ENCODE measurements around the gene SIAH1. TPM values are rescaled to one million over a fixed set of nuclear protein-coding genes. Genes with fewer than 3 reads are reported as not detected.
"Not testable (repeated sequence)": the region's sequence is repeated elsewhere in the genome, so short reads cannot be mapped to it uniquely, and the experiment has no call there.

Gene SIAH1
- total and polyA plus RNA-seq, 12 donors: 10.1 to 17.2 (median 14.5) TPM

GRCh38 chr16:48422537-48422936 is 37.3 kb upstream of the SIAH1 start:
- Histone ChIP-seq H3K9me3 (no peaks in the 10 kb centered on the region), H3K4me1 (no peaks in the 10 kb centered on the region), H3K27ac (no peak overlapping the region), H3K36me3 (no peaks in the 10 kb centered on the region), H3K27me3 (no peaks in the 10 kb centered on the region), H3K4me3 (no peak overlapping the region)
- no peak for TF ChIP-seq CTCF (IDR thresholded peaks at IDR 0.05)
- ATAC-seq (no peak), DNase-seq (no peak)
- WGBS, 2 donors: 85 to 88% methylated on average over 2 of the region's 2 CpGs
- intact Hi-C loops (cut with DNase I): no loop called here

DNA sequence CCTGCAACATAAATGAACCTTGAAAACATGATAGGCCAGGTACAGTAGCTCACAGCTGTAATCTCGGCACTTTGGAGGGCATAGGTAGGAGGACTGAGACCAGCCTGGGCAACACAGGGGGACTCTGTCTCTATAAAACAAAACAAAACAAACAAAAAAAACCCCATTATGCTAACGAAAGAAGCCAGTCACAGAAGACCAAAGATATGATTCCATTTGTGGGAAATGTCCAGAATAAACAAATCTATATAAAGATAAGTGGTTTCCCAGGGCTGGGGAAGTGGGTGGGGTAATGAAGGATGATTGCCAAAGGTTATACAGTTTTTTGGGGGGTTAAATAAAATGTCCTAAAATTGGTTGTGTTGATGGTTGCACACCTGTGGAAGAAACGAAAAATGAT is 36.5 kb upstream of the SIAH1 start:
- Histone ChIP-seq H3K36me3 (no peaks in the 10 kb centered on the region), H3K9me3 (no peaks in the 10 kb centered on the region), H3K27me3 (no peaks in the 10 kb centered on the region), H3K27ac (no peak overlapping the region), H3K4me3 (no peak overlapping the region), H3K4me1 (no peaks in the 10 kb centered on the region)
- intact Hi-C loops (cut with DNase I): no loop called here
- no peak for DNase-seq
- no peak for TF ChIP-seq CTCF (IDR thresholded peaks at IDR 0.05)
- 58 to 71% methylated on average over 3 of the region's 3 CpGs for WGBS, 2 donors
- ATAC-seq: no peak

DNA sequence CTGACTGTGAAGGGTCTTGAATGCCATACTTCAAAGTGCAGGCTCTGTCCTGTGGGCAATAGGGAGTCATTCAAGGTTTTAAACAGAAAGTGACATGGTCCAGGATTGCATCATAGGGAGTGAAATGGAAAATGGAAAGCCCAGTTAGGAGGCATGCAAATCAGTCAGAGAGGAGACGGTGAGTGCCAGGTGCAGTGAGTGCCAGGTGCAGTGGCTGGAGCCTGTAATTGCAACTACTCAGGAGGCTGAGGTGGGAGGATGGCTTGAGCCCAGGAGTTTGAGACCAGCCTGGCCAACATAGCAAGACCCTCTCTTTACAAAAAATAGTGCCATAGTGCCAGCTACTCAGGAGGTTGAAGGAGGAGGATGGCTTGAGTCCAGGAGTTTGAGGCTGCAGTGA is 35.2 kb upstream of the SIAH1 start:
- Histone ChIP-seq H3K27ac (no peak overlapping the region), H3K4me3 (no peak overlapping the region), H3K4me1 (no peaks in the 10 kb centered on the region), H3K9me3 (no peaks in the 10 kb centered on the region), H3K27me3 (no peaks in the 10 kb centered on the region), H3K36me3 (no peaks in the 10 kb centered on the region)
- intact Hi-C loops (cut with DNase I): no loop called here
- WGBS, 2 donors: 88 to 96% methylated on average over 1 of the region's 1 CpG
- no peak for ATAC-seq
- DNase-seq: no peak
- no peak for TF ChIP-seq CTCF (IDR thresholded peaks at IDR 0.05)

GRCh38 chr16:48416617-48417016 is 31.4 kb upstream of the SIAH1 start:
- ATAC-seq; H3K4me3 ChIP-seq; H3K27ac ChIP-seq; H3K9me3 ChIP-seq; H3K4me1 ChIP-seq; H3K27me3 ChIP-seq; DNase-seq; intact Hi-C loops (cut with DNase I); H3K36me3 ChIP-seq: not testable (repeated sequence)
- 97% methylated on average over 29 of the region's 29 CpGs for WGBS, 2 donors

- Histone ChIP-seq H3K4me1 (peaks cover 0 to 26% (median 0%) of the 10 kb centered on the region in 9 donors), H3K4me3 (no peak overlapping the region), H3K27me3 (no peaks in the 10 kb centered on the region), H3K9me3 (no peaks in the 10 kb centered on the region), H3K27ac (no peak overlapping the region), H3K36me3 (no peaks in the 10 kb centered on the region)
- intact Hi-C loops (cut with DNase I): no loop called here
- DNase-seq (no peak), ATAC-seq (no peak)
- 85 to 93% methylated on average over 2 of the region's 2 CpGs for WGBS, 2 donors
- TF ChIP-seq CTCF (IDR thresholded peaks at IDR 0.05): no peak
Measured at GRCh38 chr16:48413272-48413671, 28.1 kb upstream of the SIAH1 start.
